ENCODE results near the gene GREB1L. TPM values are rescaled to one million over a fixed set of nuclear protein-coding genes. Genes with fewer than 3 reads are reported as not detected.

GREB1L gene
- total RNA-seq, 4 donors from 2014 or later = 13.2 to 16.0 (median 14.5) TPM

- intact Hi-C loops (cut with DNase I) = no loop called here
- TF ChIP-seq CTCF (IDR thresholded peaks at IDR 0.05) = no peak
- TF ChIP-seq POLR2A (IDR thresholded peaks at IDR 0.05; ENCODE audit: low read depth) = no peak
- TF ChIP-seq EP300 (IDR thresholded peaks at IDR 0.05) = no peak
- TF ChIP-seq POLR2AphosphoS5 (IDR thresholded peaks at IDR 0.05) = no peak
- WGBS = 69% methylated on average over 5 of the region's 5 CpGs
Measured at GRCh38 chr18:21303445-21303844, 61.4 kb downstream of the GREB1L start.

DNA sequence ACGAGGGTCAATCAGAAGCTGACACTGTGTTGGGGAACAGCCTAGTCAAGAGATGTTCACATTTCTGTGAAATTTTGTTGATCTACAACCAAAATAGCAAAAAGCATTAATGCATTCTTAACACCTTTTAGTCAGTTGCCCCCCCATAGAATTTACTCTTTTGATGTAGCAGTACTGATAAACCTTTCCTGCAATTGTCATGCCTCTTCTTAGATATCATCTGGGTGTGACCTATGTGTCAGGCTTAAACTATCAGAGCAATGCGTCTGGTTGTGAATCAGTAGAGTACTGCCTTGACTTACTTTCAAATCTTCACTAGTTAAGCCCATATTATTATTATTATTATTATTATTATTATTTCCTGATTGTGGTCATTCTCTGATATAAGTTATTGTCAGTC is 61.9 kb downstream of the GREB1L start:
- 81% methylated on average over 2 of the region's 2 CpGs for WGBS
- Histone ChIP-seq H3K4me3 (no peak overlapping the region), H3K9me3 (no peaks in the 10 kb centered on the region), H3K27me3 (no peaks in the 10 kb centered on the region), H3K4me1 (peaks cover 0 to 8% (median 0%) of the 10 kb centered on the region in 4 donors), H3K36me3 (no peaks in the 10 kb centered on the region), H3K27ac (replicated peaks in 1 of 4) (no peak overlapping the region)
- TF ChIP-seq POLR2A (IDR thresholded peaks at IDR 0.05; ENCODE audit: low read depth) = no peak
- no peak for TF ChIP-seq POLR2AphosphoS5 (IDR thresholded peaks at IDR 0.05)
- no peak for TF ChIP-seq CTCF (IDR thresholded peaks at IDR 0.05)
- no peak for TF ChIP-seq EP300 (IDR thresholded peaks at IDR 0.05)
- no peak for DNase-seq (ENCODE audit: extremely low spot score)
- intact Hi-C loops (cut with DNase I) = no loop called here

More at GRCh38 chr18:21303445-21303844, 61.4 kb downstream of the GREB1L start:
- no peaks in the 10 kb centered on the region for H3K36me3 ChIP-seq
- H3K27ac ChIP-seq (replicated peaks in 1 of 4) = no peak overlapping the region
- no peaks in the 10 kb centered on the region for H3K9me3 ChIP-seq
- H3K4me3 ChIP-seq = no peak overlapping the region
- no peaks in the 10 kb centered on the region for H3K27me3 ChIP-seq
- peaks cover 0 to 8% (median 0%) of the 10 kb centered on the region in 4 donors for H3K4me1 ChIP-seq
- DNase-seq (ENCODE audit: extremely low spot score) = no peak

DNA sequence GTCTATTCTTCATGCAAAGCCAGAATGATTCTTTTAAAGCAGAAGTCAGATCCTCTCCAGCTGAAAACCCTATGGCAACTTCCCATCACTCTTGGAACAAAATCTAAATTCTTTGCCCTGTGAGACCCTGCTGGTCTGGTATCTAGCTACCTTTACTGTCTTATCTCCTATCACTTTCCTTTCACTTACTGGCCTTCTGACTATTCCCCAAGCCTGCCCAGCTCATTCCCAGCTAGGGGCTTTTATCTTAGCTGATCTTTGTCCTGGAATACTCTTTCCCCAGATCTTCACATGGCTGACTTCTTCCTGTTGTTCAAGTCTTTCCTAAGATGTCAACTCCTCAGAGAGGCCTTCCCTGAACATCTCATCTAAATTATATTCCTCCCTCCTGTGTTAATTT is 63.6 kb downstream of the GREB1L start:
- no peak for DNase-seq (ENCODE audit: extremely low spot score)
- intact Hi-C loops (cut with DNase I) = no loop called here
- Histone ChIP-seq H3K9me3 (no peaks in the 10 kb centered on the region), H3K27ac (replicated peaks in 1 of 4) (no peak overlapping the region), H3K27me3 (no peaks in the 10 kb centered on the region), H3K36me3 (no peaks in the 10 kb centered on the region), H3K4me1 (peaks cover 0 to 7% (median 0%) of the 10 kb centered on the region in 4 donors), H3K4me3 (no peak overlapping the region)
- TF ChIP-seq CTCF (IDR thresholded peaks at IDR 0.05) (no peak), POLR2AphosphoS5 (IDR thresholded peaks at IDR 0.05) (no peak), EP300 (IDR thresholded peaks at IDR 0.05) (no peak), POLR2A (IDR thresholded peaks at IDR 0.05; ENCODE audit: low read depth) (no peak)

DNA sequence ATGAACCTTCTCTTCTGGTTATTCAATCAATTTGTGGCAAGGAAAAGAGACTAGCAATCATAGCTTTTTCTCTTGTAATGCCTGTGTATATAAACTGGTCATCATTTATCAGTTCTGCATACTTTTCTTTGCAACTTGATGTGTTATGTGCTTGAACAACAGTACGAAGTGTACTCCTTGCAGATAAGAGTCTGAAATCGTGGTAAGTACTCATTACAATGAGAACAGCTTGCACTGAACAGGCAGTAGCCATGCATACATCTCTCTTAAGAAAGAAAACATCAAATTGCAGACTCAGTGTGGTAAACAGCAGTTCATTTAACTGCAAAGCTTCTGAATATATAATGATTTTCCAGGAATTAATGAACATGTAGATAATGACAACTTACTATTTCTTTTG is 64.3 kb downstream of the GREB1L start:
- H3K27me3 ChIP-seq = no peaks in the 10 kb centered on the region
- no peaks in the 10 kb centered on the region for H3K4me1 ChIP-seq
- WGBS = 76% methylated on average over 2 of the region's 2 CpGs
- no peaks in the 10 kb centered on the region for H3K36me3 ChIP-seq
- H3K4me3 ChIP-seq = no peak overlapping the region
- intact Hi-C loops (cut with DNase I) = no loop called here
- no peaks in the 10 kb centered on the region for H3K9me3 ChIP-seq
- TF ChIP-seq EP300 (IDR thresholded peaks at IDR 0.05) (no peak), CTCF (IDR thresholded peaks at IDR 0.05) (no peak), POLR2AphosphoS5 (IDR thresholded peaks at IDR 0.05) (no peak), POLR2A (IDR thresholded peaks at IDR 0.05; ENCODE audit: low read depth) (no peak)
- no peak for DNase-seq (ENCODE audit: extremely low spot score)
- no peak overlapping the region for H3K27ac ChIP-seq (replicated peaks in 1 of 4)

GRCh38 chr18:21307578-21307977 is 65.5 kb downstream of the GREB1L start:
- 55% methylated on average over 7 of the region's 7 CpGs for WGBS

More at GRCh38 chr18:21307578-21307977, 65.5 kb downstream of the GREB1L start:
- Histone ChIP-seq H3K4me1 (no peaks in the 10 kb centered on the region), H3K27me3 (no peaks in the 10 kb centered on the region), H3K4me3 (no peak overlapping the region), H3K9me3 (no peaks in the 10 kb centered on the region), H3K27ac (replicated peaks in 1 of 4) (no peak overlapping the region), H3K36me3 (no peaks in the 10 kb centered on the region)
- intact Hi-C loops (cut with DNase I) = no loop called here
- no peak for DNase-seq (ENCODE audit: extremely low spot score)
- no peak for TF ChIP-seq CTCF (IDR thresholded peaks at IDR 0.05)
- no peak for TF ChIP-seq POLR2AphosphoS5 (IDR thresholded peaks at IDR 0.05)
- no peak for TF ChIP-seq POLR2A (IDR thresholded peaks at IDR 0.05; ENCODE audit: low read depth)
- no peak for TF ChIP-seq EP300 (IDR thresholded peaks at IDR 0.05)

All from esophagus muscularis mucosa (tissue), 4 donors.